AG09309 (cell line): ENCODE measurements around the gene DPEP2.
"Not testable (repeated sequence)": the region's sequence is repeated elsewhere in the genome, so short reads cannot be mapped to it uniquely, and the experiment has no call there.

Experiments used
- DNase-seq: peaks from one replicate; pipeline ENCODE4 v3.0.0-alpha.2; 2010; ENCODE audit warnings: low read depth
- H3K4me3 ChIP-seq: 2 replicates; pipeline ENCODE4 v1.5.1; 2011; ENCODE audit warnings: mild to moderate bottlenecking, low read depth, low read length, moderate library complexity; ENCODE audit not compliant: control insufficient read depth
- TF ChIP-seq, protein P1 (sequence below): IDR thresholded peaks from 2 replicates; pipeline ENCODE4 v1.5.1; 2011; ENCODE audit warnings: mild to moderate bottlenecking, low read depth, low read length, inconsistent platforms; ENCODE audit not compliant: insufficient read depth, control insufficient read depth; ENCODE audit errors: missing control alignments

Gene DPEP2

DNA sequence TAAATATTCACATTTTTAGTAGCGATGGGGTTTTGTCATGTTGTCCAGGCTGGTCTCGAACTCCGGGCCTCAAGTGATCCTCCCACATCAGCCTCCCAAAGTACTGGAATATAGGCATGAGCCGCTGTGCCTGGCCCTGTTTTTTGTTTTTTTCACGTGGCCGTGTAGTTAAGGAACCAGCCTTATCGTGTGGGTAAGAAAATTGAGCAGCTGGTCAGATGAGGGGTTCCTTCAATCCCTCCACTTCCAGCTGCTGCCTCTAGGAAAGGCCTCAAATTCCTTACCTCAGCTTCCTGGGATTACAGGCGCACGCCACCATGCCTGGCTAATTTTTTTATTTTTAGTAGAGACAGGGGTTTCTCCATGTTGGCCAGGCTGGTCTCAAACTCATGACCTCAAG is 5.9 kb upstream of the DPEP2 start:
- no peak for DNase-seq
- TF ChIP-seq, protein P1, sequence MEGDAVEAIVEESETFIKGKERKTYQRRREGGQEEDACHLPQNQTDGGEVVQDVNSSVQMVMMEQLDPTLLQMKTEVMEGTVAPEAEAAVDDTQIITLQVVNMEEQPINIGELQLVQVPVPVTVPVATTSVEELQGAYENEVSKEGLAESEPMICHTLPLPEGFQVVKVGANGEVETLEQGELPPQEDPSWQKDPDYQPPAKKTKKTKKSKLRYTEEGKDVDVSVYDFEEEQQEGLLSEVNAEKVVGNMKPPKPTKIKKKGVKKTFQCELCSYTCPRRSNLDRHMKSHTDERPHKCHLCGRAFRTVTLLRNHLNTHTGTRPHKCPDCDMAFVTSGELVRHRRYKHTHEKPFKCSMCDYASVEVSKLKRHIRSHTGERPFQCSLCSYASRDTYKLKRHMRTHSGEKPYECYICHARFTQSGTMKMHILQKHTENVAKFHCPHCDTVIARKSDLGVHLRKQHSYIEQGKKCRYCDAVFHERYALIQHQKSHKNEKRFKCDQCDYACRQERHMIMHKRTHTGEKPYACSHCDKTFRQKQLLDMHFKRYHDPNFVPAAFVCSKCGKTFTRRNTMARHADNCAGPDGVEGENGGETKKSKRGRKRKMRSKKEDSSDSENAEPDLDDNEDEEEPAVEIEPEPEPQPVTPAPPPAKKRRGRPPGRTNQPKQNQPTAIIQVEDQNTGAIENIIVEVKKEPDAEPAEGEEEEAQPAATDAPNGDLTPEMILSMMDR, result no peak
- H3K4me3 ChIP-seq, result no peak overlapping the region

GRCh38 chr16:68003031-68003430 is 3.7 kb upstream of the DPEP2 start:
- DNase-seq, result no peak
- TF ChIP-seq, protein P1, result no peak
- no peak overlapping the region for H3K4me3 ChIP-seq

DNA sequence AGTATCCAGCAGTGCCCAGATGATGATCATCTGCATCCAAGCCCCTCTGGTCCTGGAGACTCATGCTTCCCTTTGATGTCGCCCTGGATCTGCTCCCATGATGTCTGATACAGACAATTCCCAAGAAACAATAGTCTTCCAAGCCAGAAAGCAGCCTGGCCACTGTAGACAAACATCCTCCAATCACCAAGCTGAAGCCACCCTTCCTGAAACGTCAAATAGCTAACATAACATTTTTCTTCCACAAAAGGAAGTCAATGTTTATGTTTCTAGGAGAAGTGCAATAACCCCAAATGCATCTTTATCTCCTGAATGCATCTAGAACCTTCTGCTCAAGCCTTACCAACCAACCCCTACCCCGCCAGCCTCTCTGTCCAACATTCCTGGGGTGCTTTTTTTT is 1.2 kb upstream of the DPEP2 start:
- no peak overlapping the region for H3K4me3 ChIP-seq
- DNase-seq, result no peak
- TF ChIP-seq, protein P1, result no peak

DNA sequence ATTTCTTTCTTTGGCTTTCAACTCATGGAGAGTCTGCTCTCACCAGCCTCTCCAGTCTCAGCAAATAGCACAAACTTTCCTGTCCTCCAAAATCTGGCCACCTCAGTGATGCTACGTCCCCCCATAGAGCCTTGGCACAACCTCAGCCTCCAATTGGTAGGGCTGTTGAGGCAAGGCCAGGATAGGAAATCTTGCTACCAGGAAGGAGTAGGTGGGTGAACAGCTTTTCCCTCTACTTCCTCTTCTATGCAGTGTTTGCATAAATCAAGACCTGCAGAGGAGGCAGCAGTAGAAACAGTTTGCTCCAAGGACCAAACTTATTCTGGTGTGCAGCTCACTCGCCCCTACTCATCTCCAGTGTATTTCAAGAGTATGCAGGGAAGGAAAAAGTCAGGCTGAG is 701 bp upstream of the DPEP2 start:
- DNase-seq, result no peak
- TF ChIP-seq, protein P1, result no peak
- no peak overlapping the region for H3K4me3 ChIP-seq

- not testable (repeated sequence) for H3K4me3 ChIP-seq, DNase-seq
Measured at GRCh38 chr16:67998231-67998778, 979 bp downstream of the DPEP2 start.

GRCh38 chr16:67996666-67997065 is 2.6 kb downstream of the DPEP2 start:
- no peak for DNase-seq
- TF ChIP-seq, protein P1, result no peak
- H3K4me3 ChIP-seq, result no peak overlapping the region

- no peak overlapping the region for H3K4me3 ChIP-seq
- TF ChIP-seq, protein P1, result no peak
- no peak for DNase-seq
Measured at GRCh38 chr16:67995423-67995822, 3.9 kb downstream of the DPEP2 start.

DNA sequence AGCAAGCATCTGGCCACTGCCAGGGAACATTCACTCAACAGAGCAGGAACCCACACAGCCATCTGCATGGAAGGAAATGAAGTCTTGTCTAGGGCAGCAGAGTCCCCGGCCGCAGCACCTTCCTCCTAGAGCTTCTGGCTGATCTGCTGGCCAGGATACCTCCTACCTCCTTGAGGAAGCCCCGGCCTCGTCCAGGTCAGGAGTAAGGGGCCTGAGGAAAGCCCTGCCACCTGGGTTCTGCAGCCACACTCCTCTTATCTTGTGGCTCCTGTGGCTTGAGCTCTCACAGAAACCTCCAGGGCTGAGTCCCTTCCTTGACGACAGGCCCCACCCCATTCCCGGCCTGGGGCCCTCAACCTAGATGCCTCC is 5.3 kb downstream of the DPEP2 start:
- DNase-seq, H3K4me3 ChIP-seq: not testable (repeated sequence)
